RWPE2 (cell line): ENCODE data around the gene RIOK3.

ENCODE experiments used
- ATAC-seq: fragments of 200-7000 bp; cut with Tn5 transposase; 3 replicates; pipeline ENCODE4 v1.9.1; 2021; ENCODE audit warnings: low read depth
- DNase-seq: peaks from one replicate; pipeline ENCODE4 v3.0.0-alpha.2; 2020; ENCODE audit warnings: low spot score
- H3K27ac ChIP-seq: fragments of 450-650 bp; 2 replicates; pipeline ENCODE4 v1.5.1; 2017; ENCODE audit warnings: mild to moderate bottlenecking; ENCODE audit not compliant: poor library complexity, severe bottlenecking
- H3K27me3 ChIP-seq: fragments of 250-450 bp; sonication (Bioruptor Pico); 2 replicates; pipeline ENCODE4 v1.5.1; 2021; ENCODE audit warnings: mild to moderate bottlenecking, moderate library complexity; ENCODE audit not compliant: insufficient read depth, poor library complexity, severe bottlenecking
- H3K36me3 ChIP-seq: fragments of 250-450 bp; sonication (Bioruptor Pico); 2 replicates; pipeline ENCODE4 v1.5.1; 2020; ENCODE audit warnings: low read depth, mild to moderate bottlenecking, moderate library complexity
- H3K4me1 ChIP-seq: fragments of 250-450 bp; sonication (Bioruptor Pico); 2 replicates; pipeline ENCODE4 v1.5.1; 2021; ENCODE audit warnings: mild to moderate bottlenecking, moderate library complexity; ENCODE audit not compliant: insufficient read depth, poor library complexity, severe bottlenecking
- H3K4me3 ChIP-seq: fragments of 250-450 bp; sonication (Bioruptor Pico); 2 replicates; pipeline ENCODE4 v1.5.1; 2021; ENCODE audit warnings: mild to moderate bottlenecking, moderate library complexity; ENCODE audit not compliant: severe bottlenecking
- H3K9me3 ChIP-seq: fragments of 250-450 bp; sonication (Bioruptor Pico); 2 replicates; pipeline ENCODE4 v1.5.1; 2021; ENCODE audit warnings: mild to moderate bottlenecking, moderate library complexity; ENCODE audit not compliant: severe bottlenecking
- CTCF ChIP-seq: fragments of 450-650 bp; IDR thresholded peaks from one replicate; pipeline ENCODE4 v1.5.1; 2017; ENCODE audit warnings: mild to moderate bottlenecking, moderate library complexity; ENCODE audit not compliant: poor library complexity, severe bottlenecking

The RIOK3 gene

GRCh38 chr18:23521271-23521670 is 68.2 kb downstream of the RIOK3 start:
- H3K27me3 ChIP-seq, result no peaks in the 10 kb centered on the region
- peaks cover 80% of the 10 kb centered on the region for H3K36me3 ChIP-seq
- H3K27ac ChIP-seq, result no peak overlapping the region
- DNase-seq (no peak), ATAC-seq (no peak)
- no peak for TF ChIP-seq CTCF
- H3K4me3 ChIP-seq, result no peak overlapping the region
- no peaks in the 10 kb centered on the region for H3K9me3 ChIP-seq
- peaks cover 8% of the 10 kb centered on the region for H3K4me1 ChIP-seq

- ATAC-seq (no peak), DNase-seq (no peak)
- no peak overlapping the region for H3K27ac ChIP-seq
- no peak overlapping the region for H3K4me3 ChIP-seq
- no peaks in the 10 kb centered on the region for H3K27me3 ChIP-seq
- peaks cover 8% of the 10 kb centered on the region for H3K4me1 ChIP-seq
- no peak for TF ChIP-seq CTCF
- no peaks in the 10 kb centered on the region for H3K9me3 ChIP-seq
- peaks cover 81% of the 10 kb centered on the region for H3K36me3 ChIP-seq
Observed at GRCh38 chr18:23521907-23522306, 68.8 kb downstream of the RIOK3 start.

DNA sequence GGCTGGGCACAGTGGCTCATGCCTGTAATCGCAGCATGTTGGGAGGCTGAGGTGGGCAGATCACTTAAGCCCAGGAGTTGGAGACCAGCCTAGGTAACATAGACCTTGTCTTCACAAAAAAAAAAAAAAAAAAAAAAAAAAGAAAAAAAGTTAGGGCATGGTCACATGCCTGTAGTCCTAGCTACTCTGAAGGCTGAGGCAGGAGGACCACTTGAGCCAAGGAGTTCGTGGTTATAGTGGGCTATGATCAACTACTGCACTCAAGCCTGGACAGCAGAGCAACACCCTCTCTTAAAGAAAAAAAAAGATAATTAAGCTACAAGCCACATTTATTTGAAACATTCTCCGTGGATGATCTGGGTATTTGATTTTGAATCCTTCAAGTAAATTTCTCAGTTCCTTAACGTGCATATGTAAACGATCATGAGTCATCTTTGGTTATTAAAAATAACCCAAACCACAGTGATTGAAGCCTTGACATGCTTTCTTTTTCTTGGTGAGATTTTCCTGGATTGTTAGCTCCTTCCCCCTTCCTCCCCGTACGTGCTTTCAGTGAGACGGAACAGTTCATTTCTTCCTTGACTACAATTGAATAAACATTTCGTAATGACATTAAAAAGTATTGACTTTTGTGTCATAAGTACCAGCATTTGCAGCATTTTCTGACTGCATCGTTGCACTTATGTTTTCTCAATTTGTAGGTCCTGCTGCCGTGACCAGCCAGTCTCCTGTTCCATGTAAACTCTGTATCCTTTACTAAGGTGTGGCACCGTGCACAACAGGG is 70.5 kb downstream of the RIOK3 start:
- Histone ChIP-seq H3K4me3 (no peak overlapping the region), H3K27ac (peak overlapping the region; percentile 36), H3K27me3 (no peaks in the 10 kb centered on the region), H3K9me3 (no peaks in the 10 kb centered on the region), H3K36me3 (peaks cover 75% of the 10 kb centered on the region), H3K4me1 (peaks cover 8% of the 10 kb centered on the region)
- DNase-seq (no peak), ATAC-seq (peak; percentile 62)
- TF ChIP-seq CTCF, result no peak

- peaks cover 74% of the 10 kb centered on the region for H3K36me3 ChIP-seq
Observed at GRCh38 chr18:23524213-23524707, 71.2 kb downstream of the RIOK3 start.

More at GRCh38 chr18:23524213-23524707, 71.2 kb downstream of the RIOK3 start:
- H3K27me3 ChIP-seq, result no peaks in the 10 kb centered on the region
- H3K4me1 ChIP-seq, result peaks cover 10% of the 10 kb centered on the region
- no peaks in the 10 kb centered on the region for H3K9me3 ChIP-seq
- no peak overlapping the region for H3K4me3 ChIP-seq
- peak overlapping the region; percentile 36 for H3K27ac ChIP-seq
- DNase-seq, result no peak
- ATAC-seq, result no peak; the same call in 2 of the 3 replicates
- TF ChIP-seq CTCF, result no peak
